Hippocampal formation (tissue), 2 donors: ENCODE results near the gene PPP2R5E.

Experiments used
- DNase-seq, 2 donors: peaks; one replicate each; lab custom pipeline; 2025; lab: John Stamatoyannopoulos, UW

PPP2R5E gene

GRCh38 chr14:63432888-63433552 is 110.2 kb downstream of the PPP2R5E start:
- DNase-seq: no peak

GRCh38 chr14:63432228-63432627 is 110.9 kb downstream of the PPP2R5E start:
- DNase-seq: no peak

GRCh38 chr14:63431466-63431865 is 111.7 kb downstream of the PPP2R5E start:
- no peak for DNase-seq

- DNase-seq: no peak
These were observed 114.7 kb downstream of the PPP2R5E start for GRCh38 chr14:63428486-63428885.

GRCh38 chr14:63426838-63427352 is 116.3 kb downstream of the PPP2R5E start:
- DNase-seq: no peak

- no peak for DNase-seq
These were observed 119.3 kb downstream of the PPP2R5E start for GRCh38 chr14:63423889-63424288.

GRCh38 chr14:63423381-63423780 is 119.8 kb downstream of the PPP2R5E start:
- no peak for DNase-seq

GRCh38 chr14:63421919-63422318 is 121.3 kb downstream of the PPP2R5E start:
- DNase-seq: no peak

GRCh38 chr14:63421226-63421625 is 122.0 kb downstream of the PPP2R5E start:
- no peak for DNase-seq

GRCh38 chr14:63418020-63418419 is 125.2 kb downstream of the PPP2R5E start:
- no peak for DNase-seq

GRCh38 chr14:63413009-63413408 is 130.2 kb downstream of the PPP2R5E start:
- DNase-seq: no peak

GRCh38 chr14:63406333-63406732 is 136.8 kb downstream of the PPP2R5E start:
- DNase-seq: no peak

GRCh38 chr14:63405715-63406114 is 137.5 kb downstream of the PPP2R5E start:
- DNase-seq: no peak

- DNase-seq: no peak
These were observed 138.3 kb downstream of the PPP2R5E start for GRCh38 chr14:63404906-63405305.

- no peak for DNase-seq
These were observed 141.5 kb downstream of the PPP2R5E start for GRCh38 chr14:63401646-63402045.

GRCh38 chr14:63398952-63399351 is 144.2 kb downstream of the PPP2R5E start:
- no peak for DNase-seq

- DNase-seq: no peak
These were observed 148.3 kb downstream of the PPP2R5E start for GRCh38 chr14:63394841-63395240.

GRCh38 chr14:63394432-63394831 is 148.7 kb downstream of the PPP2R5E start:
- no peak for DNase-seq

- no peak for DNase-seq
These were observed 150.2 kb downstream of the PPP2R5E start for GRCh38 chr14:63393012-63393411.

GRCh38 chr14:63392236-63392635 is 150.9 kb downstream of the PPP2R5E start:
- no peak for DNase-seq

- peak; percentile 14 to 25 for DNase-seq
These were observed 154.3 kb downstream of the PPP2R5E start for GRCh38 chr14:63388766-63389431.

- no peak for DNase-seq
These were observed 155.5 kb downstream of the PPP2R5E start for GRCh38 chr14:63387711-63388110.

- no peak for DNase-seq
These were observed 159.3 kb downstream of the PPP2R5E start for GRCh38 chr14:63383776-63384367.
